Stimulated activated naive CD8-positive, alpha-beta T cell treated with anti-CD3 and anti-CD28 coated beads, Interleukin-15, Interleukin-2, amounts not matched to agents 100 U/mL and 50 U/mL, for 24 hours (primary cell): Measurements from ENCODE around the gene CDH4.
"Not testable (repeated sequence)": the region's sequence is repeated elsewhere in the genome, so short reads cannot be mapped to it uniquely, and the experiment has no call there.

Experiments
- ATAC-seq: fragments of 150-1000 bp; cut with Tn5 transposase; one replicate; pipeline ENCODE4 v1.10.0; 2021
- DNase-seq: peaks from one replicate; pipeline ENCODE4 v3.0.0; 2021

CDH4 gene

GRCh38 chr20:61439251-61439650, 187.2 kb downstream of the CDH4 start:
- ATAC-seq (no peak), DNase-seq (no peak)

DNA sequence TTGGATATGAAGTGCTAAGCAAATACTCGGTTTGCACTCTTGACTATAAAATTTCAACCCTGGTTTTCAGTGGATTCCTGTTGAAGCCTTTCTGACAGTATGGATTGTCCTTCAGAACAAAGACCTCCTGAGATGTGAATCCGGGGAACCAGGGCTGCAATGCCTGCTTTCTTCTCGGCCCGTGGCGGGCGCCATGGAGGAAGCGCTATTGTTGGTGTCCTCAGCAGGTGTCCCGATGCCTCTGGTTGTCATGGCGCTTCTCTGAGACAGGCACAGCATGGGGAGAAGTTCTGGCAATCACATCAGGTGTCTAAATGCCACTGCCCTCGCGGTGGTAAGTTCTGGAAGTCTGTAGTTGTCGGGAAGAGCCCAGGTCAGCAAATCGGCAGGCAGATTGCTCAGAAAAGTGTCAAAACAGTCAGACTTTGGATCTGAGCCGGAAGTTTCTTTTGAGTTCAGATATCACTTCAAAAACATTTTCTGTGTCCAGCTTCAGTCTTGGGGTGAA, 188.5 kb downstream of the CDH4 start:
- ATAC-seq (no peak), DNase-seq (no peak)

DNA sequence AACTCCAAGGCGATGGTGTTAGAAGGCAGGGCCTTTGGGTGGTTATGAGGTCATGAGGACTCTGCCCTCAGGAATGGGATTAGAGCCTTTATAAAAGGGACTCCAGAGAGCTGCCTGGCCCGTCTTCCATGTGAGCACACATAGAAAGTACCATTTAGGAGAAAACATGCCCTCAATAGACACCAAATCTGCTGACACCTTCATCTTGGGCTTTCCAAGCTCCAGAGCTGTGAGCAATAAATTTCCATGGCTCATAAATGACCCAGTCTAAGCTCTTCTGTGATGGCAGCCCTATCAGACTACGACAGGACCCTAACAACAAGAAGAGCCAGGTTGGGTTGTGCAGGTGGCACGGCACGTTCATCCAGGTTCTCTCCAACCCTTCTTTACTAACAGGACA, 189.5 kb downstream of the CDH4 start:
- ATAC-seq: no peak
- DNase-seq: no peak

DNA sequence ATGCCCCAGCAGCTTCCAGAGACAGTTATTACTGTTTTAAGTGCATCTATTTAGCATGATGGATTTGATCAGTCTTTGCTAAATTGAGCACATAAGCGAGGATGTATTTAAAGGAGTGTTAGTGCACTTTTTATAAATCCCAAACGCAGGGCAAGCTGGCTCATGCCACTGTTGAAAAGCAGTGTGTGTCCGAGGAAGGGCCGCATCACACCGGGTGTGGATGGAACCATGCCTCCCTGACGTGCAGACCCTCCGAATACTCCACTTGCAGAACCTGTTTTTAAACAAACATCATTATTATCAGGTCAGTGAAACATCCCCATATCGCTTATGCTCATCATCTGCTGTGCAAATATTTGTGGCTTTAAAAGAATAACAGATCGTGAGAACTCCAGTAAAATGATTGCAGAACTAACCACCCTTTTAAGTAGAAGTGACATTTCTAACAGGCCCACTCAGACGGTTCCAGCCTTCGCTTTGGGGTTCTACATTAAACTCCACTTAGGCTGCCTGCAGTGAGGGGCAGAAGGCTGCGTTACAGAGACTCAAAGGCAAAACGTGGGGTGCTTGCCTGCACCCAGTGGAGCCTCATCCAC, 190.1 kb downstream of the CDH4 start:
- ATAC-seq (no peak), DNase-seq (no peak)

DNA sequence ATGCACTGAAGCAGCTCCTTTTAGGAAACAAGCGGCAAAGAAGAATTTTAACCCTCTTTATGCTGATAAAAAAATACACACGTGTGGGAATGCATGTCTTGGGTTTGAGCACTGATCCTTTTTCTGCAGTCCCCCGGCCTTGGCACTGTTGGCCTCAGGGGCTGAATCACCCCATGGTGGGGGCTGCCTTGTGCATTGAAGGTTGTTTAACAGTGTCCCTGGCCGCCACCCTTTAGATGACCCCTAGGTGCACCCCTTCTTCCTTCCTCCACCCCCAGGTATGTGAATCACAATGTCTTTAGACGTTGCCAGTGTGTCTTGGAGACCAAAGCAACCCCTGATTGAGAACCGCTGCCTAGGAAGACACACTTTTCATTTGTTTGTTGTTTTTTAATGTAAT, 190.7 kb downstream of the CDH4 start:
- DNase-seq (no peak), ATAC-seq (no peak)

DNA sequence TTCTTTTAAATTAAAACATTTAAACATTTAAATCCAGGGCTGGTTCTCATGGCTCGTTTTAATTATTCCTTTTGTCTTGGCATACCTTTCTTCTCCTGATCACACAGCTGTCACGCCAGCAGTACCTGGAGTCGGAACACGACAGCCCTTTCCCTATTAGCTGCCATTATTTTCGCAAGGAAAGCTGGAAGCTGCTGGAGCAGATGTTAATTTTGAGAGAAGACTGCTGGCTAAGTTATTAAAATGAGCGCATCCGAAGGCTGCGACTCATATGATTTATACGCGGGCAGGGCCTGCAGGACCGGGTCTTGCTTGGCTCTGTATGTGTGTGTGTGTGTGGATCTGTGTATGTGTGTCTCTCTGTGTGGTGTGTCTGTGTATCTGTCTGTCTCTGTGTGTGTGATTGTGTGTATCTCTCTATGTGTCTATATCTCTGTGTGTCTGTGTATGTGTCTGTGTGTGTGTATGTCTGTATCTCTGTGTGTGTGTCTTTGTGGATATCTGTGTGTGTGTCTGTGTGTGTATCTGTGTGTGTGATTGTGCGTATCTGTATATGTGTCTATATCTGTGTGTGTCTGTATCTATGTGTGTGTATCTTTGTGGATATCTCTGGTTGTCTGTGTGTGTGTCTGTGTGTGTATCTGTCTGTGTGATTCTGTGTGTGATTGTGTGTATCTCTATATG, 191.5 kb downstream of the CDH4 start:
- ATAC-seq (no peak), DNase-seq (no peak)

- ATAC-seq (no peak), DNase-seq (no peak)
Measured at GRCh38 chr20:61444637-61445036, 192.6 kb downstream of the CDH4 start.

GRCh38 chr20:61445138-61445537, 193.1 kb downstream of the CDH4 start:
- ATAC-seq (no peak), DNase-seq (no peak)

- DNase-seq (no peak), ATAC-seq (no peak)
Measured at GRCh38 chr20:61445741-61446140, 193.7 kb downstream of the CDH4 start.

- ATAC-seq: no peak
Measured at GRCh38 chr20:61447952-61448351, 195.9 kb downstream of the CDH4 start.

DNA sequence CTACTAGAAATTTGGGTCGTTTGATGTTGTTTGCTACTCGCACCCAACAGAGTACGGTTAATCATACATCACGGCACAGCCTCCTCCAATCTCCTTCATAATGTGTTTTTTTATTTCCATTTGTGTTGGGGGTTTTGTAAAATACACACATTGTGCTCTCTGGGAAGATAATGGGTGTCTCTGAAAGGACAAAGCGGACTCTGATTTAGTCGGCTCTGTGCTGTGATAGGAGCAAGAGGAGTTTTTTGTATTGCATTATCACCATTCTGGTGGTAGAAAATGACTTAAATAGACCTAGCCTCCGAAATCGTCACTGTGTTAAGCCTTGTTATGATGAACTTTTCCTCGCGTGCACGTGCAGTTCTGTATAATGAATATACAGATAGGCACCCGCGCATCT, 196.3 kb downstream of the CDH4 start:
- DNase-seq: no peak
- no peak for ATAC-seq

More at GRCh38 chr20:61447952-61448351, 195.9 kb downstream of the CDH4 start:
- no peak for DNase-seq

DNA sequence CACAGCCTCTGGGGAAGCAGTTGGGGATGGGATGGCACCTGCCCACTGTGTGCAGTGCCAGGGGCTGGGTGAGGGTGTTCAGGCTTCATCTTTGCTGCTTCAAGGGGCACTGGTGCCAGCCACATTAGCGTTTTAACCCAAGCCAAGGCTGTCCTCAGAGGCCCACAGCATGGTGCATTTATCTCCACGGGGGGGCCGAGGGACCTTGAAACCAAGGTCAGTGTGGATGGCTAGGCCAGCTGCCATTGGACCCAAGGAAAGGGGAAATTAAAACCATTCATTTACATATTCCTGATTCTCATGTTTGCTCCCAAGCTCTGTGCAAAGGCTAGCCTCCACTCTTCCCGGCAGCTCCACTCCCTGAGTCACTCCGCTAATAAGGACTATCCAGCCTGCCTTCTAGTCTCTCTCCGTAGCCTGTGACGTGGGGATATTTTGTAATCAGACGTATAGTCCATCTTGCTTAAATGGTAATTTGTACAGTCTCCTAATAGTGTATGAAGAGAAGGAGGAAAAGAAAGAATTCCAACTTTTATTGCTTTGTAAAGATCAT, 197.1 kb downstream of the CDH4 start:
- ATAC-seq: no peak
- no peak for DNase-seq

DNA sequence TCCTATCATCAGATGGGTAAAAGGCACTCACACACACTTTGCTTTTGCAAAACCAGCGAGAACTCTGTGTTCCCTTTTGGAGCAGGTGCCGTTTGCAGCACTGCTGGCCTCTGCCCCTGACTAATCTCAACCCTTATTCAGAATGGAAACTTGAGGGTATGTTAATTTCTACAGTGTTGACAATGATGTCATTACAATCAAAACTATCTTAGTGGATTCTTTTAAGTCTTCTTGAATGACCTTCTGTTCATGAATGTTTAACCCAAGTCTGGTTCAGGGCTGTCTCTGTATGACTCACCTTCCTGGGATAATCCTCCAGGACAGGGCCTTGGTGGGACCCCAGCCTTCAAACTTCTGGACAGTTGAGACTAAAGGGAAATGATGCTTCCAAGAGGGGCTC, 197.9 kb downstream of the CDH4 start:
- no peak for DNase-seq
- ATAC-seq: no peak

- ATAC-seq: no peak
- no peak for DNase-seq
Measured at GRCh38 chr20:61450549-61450948, 198.5 kb downstream of the CDH4 start.

- DNase-seq (no peak), ATAC-seq (no peak)
Measured at GRCh38 chr20:61451009-61451408, 198.9 kb downstream of the CDH4 start.

GRCh38 chr20:61451953-61452352, 199.9 kb downstream of the CDH4 start:
- DNase-seq (no peak), ATAC-seq (no peak)

- ATAC-seq: no peak
- no peak for DNase-seq
Measured at GRCh38 chr20:61453219-61453618, 201.2 kb downstream of the CDH4 start.

- DNase-seq, ATAC-seq: not testable (repeated sequence)
Measured at GRCh38 chr20:61453623-61454022, 201.6 kb downstream of the CDH4 start.

DNA sequence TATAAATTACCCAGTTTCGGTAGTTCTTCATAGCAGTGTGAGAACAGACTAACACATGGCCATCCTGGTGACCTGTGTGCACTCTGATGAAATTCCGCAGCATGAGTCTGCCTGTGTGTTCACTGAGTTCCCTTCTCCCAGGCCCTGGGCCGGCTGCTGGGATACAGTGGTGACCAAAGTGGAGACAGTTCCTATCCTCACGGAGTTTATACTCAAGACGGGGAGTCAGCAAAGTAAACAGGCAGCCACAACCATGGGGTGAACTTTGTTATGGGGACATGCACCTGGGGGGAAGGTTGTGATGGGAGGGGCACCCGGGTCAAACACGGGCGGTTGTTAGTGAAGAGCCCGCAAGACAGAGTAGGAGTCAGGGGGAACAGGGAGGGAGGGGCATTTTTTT, 202.0 kb downstream of the CDH4 start:
- DNase-seq (no peak), ATAC-seq (no peak)

DNA sequence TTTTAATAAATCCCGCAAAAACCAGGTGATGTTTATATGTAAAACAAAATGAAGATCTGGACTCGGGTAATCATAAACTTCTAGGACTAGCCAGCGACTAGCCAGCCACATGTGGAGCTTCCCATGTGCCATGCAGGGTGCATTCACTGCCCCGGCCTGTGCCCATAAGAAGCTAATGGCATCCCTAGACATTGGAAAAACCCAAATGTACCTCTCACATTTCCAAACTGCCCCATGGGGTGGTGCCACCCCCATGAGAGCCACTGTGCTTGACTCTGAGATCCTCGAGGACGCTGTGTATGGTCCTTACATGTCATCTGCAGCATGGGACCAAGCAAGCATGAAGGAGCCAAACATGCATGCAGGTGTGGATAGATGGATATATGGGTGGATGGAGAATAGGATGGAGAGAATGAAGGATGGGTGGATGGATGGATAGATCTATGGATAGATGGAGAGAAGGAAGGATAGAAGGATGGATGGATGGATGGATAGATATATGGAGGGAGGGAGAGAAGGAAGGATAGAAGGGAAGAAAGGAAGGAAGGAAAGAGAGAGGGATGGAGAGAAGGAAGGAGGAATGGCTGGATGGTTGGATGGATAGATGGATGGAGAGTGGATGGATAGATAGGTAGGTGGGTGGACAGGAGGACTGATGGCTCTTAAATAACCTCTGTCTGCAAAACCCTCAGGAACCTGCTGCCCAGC, 203.6 kb downstream of the CDH4 start:
- no peak for DNase-seq

DNA sequence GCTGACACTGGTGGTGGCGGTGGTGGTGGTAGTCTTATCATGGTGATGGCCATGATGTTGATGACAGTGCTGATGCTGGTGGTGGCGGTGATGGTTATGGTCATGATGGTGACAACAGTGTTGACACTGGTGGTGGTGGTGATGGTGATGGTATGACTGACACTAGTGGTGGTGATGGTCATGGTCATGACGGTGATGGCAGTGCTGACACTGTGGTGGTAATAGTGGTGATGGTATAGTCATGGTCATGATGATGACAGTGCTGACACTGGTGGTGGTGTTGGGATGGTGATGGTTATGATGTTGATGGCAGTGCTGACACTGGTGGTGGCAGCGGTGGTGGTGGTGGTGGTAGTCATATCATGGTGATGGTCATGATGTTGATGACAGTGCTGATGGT, 205.7 kb downstream of the CDH4 start:
- ATAC-seq: no peak
- DNase-seq: no peak

More for the DNA sequence above, 203.6 kb downstream of the CDH4 start:
- ATAC-seq: no peak

DNA sequence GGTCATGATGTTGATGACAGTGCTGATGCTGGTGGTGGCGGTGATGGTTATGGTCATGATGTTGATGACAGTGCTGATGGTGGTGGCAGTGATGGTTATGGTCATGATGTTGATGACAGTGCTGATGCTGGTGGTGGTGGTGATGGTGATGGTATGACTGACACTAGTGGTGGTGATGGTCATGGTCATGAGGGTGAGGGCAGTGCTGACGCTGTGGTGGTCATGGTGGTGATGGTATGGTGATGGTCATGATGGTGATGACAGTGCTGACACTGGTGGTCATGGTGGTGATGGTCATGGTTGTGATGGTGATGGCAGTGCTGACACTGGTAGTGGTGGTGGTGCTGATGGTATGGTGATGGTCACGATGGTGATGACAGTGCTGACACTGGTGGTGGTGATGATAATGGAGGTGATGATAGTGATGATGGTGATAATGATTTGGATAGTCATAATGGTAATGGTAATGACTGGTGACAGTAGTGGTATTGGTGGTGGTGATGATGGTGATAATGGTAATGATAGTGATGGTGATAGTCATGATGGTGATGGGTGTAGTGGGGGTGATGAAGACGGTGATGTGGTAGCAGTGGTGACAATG, 206.2 kb downstream of the CDH4 start:
- ATAC-seq (no peak), DNase-seq (no peak)

- DNase-seq (no peak), ATAC-seq (no peak)
Measured at GRCh38 chr20:61459266-61459665, 207.2 kb downstream of the CDH4 start.
